GM18498 (cell line): ENCODE results near the gene BANF1.

Source experiments
- ATAC-seq: cut with Tn5 transposase; IDR thresholded peaks from one replicate; pipeline ENCODE4 v1.9.1; 2021; ENCODE audit warnings: mild to moderate bottlenecking, moderate library complexity; ENCODE audit not compliant: unreplicated experiment

The BANF1 gene

DNA sequence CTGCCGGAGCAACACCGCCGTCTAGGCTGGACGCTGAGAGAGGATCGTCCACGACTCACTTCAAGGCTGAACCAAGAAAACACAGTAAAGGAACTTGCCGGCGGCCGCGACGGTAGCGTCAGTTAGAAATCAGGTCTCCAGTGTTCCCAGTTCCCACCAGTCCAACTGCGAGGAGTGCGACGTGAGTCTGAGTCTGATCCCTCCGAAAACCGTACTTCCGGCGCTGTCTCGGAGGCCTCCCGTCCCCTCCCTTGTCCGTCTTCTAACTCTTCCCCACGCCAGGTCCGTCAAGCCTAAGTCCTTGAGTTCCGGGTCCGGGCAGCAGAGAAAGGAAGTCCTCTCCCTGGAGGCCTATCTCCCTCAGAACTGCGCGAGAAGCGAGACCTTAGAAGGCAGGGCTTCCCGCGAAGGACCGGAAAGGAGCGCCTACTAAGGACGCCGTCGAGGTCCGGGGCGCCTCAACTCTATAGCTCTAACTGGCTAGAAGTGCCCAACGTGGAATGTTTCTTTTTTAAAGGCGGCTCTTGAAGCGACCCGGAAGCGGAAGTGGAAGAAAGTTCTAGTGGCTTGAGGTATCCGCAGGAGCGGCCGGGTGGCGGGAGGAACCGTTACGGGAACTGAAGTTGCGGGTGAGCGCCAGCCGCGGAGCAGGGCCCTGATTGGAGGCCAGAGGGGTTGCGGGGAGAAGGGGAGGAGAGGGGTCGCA, at the start of gene BANF1, which contains the start of gene EIF1AD:
Gene BANF1 (plus strand): TSS at position 562 of the 706 bp plus-strand sequence. CDS start 748 bp downstream, outside the sequence.
Gene EIF1AD (minus strand): TSS at position 216 of the 706 bp plus-strand sequence. CDS start 1,768 bp downstream, outside the sequence.
- ATAC-seq, result peak; percentile 79

GRCh38 chr11:65953471-65953870, 48.8 kb upstream of the BANF1 start:
- ATAC-seq, result no peak

GRCh38 chr11:65954771-65955170, 47.5 kb upstream of the BANF1 start:
- no peak for ATAC-seq

DNA sequence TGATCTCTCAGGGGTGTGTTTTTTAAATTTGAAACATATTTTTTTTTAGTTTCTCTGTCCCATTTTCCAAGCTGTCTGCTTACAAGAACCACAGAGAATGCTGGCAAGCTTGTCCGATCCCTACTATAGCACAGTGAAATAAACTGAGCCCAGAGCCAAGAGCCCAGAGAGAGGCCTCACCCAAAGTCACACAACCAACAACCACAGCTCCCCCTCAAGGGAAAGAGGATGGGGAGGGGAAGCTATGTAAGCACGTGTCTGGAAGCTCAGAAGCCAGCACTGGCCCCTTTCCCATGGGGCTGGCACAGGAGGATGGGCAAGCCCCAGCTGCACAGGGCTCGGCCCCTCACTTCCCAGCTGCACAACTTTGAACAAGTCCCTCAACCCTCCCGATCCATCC, 44.0 kb upstream of the BANF1 start:
- ATAC-seq, result no peak

DNA sequence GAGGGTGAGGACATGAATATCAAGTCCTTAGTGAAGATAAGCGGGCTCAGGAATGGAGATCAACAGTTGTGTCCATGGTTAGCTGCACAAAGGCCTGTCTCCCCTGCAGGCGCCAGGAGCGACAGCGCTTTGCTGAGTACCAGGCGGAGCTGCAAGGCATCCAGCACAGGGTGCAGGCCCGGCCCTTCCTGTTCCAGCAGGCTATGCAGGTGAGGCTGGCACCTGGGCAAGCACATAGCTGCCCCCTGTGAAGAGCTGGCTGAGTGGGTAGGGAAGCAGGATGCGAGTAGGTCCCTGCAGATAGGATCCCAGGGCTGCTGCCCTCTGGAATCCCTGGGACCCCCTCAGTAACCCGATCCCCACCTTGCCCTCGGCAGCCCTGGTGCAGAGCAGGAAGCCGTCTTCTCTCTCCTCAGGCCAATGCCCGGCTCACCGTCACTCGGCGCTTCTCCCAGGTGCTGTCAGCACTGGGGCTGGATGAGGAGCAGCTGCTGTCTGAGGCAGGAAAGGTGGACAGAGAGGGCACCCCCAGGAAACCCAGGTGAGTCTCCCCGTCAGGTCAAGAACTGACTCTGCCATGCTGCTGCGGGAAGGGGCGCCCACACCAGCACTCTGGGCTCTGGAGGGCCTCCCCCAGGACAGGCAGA, 43.4 kb upstream of the BANF1 start:
- ATAC-seq, result no peak

DNA sequence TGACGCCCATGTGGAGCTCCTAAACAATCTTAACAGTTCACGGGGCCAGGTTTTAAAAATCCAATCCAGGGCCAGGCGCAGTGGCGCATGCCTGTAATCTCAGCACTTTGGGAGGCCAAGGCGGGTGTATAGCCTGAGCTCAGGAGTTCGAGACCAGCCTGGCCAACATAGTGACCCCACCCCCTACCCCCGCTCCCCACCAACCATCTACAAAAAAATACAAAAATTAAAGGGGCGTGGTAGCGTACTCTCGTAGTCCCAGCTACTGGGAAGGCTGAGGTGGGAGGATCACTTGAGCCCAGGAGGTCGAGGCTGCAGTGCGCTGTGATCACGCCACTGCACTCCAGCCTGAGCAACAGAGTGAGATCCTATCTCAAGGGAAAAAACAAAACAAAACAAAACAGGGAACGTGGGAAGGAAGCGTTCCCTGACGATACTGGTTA, 41.5 kb upstream of the BANF1 start:
- ATAC-seq, result no peak

- ATAC-seq, result peak; percentile 88
Observed at GRCh38 chr11:65961267-65962140, 40.8 kb upstream of the BANF1 start, which contains the start of gene SART1. Gene SART1 (plus strand): TSS chr11:65961734. CDS start chr11:65961781, 47 bp downstream.

GRCh38 chr11:65962141-65962564, 40.1 kb upstream of the BANF1 start:
- ATAC-seq, result no peak

DNA sequence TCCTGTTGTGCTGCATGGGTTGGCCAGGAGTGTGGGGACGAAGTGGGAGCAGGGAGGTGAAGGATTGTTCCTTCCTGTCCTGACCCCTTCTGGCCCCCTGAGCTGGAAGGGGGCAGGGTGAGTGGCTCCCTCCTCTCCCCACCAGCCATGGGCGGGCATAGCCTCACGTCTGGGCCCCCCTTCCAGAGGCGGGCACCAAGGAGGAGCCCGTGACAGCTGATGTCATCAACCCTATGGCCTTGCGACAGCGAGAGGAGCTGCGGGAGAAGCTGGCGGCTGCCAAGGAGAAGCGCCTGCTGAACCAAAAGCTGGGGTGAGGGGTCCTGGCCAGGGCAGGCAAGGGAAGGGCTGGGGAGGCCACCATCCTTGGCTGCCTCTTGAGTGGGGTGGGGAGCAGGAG, 37.4 kb upstream of the BANF1 start:
- no peak for ATAC-seq

DNA sequence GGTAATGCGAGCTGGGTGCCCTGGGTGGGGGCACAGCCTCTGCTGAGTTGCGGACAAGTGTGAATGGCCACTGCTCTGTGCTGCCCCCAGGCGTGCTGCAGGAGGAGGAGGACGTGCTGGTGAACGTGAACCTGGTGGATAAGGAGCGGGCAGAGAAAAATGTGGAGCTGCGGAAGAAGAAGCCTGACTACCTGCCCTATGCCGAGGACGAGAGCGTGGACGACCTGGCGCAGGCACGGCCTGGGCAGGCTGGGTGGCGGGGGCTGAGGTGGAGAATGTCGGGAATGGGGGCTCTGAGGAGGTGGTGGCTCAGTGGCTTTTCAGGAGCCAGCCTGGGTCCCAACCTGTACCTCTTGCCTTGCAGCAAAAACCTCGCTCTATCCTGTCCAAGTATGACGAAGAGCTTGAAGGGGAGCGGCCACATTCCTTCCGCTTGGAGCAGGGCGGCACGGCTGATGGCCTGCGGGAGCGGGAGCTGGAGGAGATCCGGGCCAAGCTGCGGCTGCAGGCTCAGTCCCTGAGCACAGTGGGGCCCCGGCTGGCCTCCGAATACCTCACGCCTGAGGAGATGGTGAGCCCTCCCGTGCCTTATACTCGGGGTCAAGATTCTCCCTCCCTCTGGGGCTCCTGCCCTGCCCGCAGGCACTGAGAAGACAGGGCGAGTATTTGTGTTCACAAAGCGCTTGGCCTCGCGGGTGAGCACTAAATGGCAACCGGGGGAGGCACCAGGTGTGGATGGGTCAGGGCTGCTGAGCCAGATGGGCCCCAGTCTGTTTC, 36.1 kb upstream of the BANF1 start:
- no peak for ATAC-seq

DNA sequence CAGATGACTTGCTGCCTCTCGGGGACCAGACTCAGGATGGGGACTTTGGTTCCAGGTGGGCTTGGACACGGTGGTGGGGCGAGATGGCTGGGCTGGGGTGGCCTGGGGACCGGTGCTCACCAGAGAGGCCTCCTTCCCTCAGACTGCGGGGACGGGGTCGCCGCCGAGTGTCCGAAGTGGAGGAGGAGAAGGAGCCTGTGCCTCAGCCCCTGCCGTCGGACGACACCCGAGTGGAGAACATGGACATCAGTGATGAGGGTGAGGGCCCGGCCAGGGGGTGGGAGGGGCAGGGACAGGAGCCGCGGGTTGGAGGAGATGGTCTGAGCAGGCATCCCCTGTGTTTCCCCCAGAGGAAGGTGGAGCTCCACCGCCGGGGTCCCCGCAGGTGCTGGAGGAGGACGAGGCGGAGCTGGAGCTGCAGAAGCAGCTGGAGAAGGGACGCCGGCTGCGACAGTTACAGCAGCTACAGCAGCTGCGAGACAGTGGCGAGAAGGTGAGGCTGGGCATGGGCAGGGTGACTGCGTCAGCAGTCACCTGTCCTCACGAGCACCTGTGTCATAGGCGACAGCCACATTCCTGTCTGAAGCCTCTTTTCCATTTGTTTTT, 34.9 kb upstream of the BANF1 start:
- no peak for ATAC-seq

DNA sequence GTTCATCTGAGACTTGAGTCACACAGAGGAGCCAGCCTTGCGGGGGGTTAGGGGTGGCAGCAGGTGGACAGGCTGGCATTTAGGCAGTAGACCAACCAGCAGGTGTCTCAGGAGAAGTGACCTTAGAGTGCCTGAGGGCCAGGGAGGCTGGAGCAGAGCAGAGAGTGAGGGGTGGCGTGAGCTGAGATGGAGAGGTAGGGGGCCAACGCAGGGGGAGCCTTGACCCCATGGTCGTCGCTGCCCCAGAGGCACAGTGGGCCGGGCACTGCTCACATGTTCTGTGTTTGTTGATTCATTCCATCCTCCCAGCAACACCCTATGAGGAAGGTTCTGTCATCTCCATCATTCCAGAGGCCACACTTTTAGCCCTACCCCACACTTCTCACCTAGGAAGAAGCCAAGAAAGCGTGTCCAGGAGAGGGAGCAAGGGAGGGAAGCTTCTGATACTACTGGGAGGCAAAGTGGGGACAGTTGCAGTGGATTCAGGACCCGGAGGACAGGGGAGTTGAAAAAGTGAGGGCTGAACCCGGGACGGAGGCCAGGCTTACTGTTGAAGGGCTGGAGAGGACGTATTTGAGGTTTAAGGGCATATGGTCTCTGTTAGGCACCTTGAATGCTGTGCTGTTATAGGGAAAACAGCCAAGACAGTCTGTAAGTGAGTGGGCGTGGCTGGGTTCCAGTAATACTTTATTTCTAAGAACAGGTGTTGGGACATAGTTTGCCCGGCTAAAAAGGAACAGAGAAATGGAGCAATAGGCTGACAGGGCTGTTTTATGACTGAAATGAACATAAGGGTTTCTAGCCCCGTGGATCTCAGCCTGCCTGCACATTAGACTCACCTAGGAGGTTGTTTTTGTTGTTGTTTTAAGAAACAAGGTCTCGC, 33.5 kb upstream of the BANF1 start:
- no peak for ATAC-seq

DNA sequence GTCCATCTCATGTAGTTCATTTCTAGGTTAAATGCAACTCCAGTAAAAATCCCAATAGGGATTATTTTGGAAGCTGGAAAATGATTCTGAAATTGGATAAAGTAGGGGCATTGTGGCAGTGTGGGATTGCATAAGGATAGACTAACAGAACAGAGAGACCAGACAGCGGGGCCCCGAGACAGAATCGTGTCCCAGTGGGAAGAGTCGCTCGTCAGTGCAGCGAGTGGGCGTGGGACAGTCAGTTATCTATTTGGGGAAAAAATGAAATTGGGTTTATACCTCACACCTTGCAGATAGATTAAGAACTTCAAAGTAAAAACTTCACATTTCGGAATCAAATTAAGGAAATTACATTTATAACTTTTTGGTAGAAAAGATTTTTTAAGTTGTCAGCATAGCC, 30.2 kb upstream of the BANF1 start:
- ATAC-seq, result no peak

GRCh38 chr11:65973439-65974110, 28.7 kb upstream of the BANF1 start:
- ATAC-seq, result no peak

GRCh38 chr11:65975771-65976170, 26.5 kb upstream of the BANF1 start:
- no peak for ATAC-seq

DNA sequence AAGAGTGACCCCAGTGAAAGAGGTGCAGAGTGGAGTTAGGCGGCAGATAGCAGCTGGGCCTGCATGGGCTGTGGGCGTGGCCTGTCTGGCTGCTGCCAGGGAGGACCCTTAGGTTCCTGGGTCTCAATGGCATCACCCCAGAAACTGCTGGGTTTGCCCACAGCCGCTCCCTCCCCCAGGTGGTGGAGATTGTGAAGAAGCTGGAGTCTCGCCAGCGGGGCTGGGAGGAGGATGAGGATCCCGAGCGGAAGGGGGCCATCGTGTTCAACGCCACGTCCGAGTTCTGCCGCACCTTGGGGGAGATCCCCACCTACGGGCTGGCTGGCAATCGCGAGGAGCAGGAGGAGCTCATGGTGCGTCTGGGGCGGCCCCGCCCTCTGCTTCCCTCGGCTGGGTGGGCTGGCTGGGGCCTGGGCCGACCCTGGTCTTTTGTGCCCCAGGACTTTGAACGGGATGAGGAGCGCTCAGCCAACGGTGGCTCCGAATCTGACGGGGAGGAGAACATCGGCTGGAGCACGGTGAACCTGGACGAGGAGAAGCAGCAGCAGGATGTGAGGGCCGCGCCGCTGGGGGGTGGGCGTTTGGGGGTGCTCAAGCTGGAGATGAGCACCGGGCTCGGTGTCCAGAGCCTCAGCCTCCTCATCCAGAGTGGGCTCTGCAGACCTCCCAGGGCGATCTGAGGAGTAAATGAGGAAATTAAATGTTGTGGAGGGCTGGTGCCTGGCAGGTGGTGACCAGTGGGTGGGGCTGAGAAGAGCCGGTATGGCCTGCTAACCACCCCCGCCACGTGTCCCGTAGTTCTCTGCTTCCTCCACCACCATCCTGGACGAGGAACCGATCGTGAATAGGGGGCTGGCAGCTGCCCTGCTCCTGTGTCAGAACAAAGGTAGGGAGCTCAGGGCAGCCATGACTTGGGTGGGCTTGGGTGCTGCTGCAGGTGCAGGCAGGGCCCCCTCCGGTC, 25.8 kb upstream of the BANF1 start:
- no peak for ATAC-seq

GRCh38 chr11:65977621-65978390, 24.5 kb upstream of the BANF1 start:
- no peak for ATAC-seq
